Measurements from ENCODE around the gene OR52H1. TPM values are rescaled to one million over a fixed set of nuclear protein-coding genes. Genes with fewer than 3 reads are reported as not detected.
A peak's percentile ranks its signal among the peaks of the same experiment; 100 is the strongest.

OR52H1 gene
- total RNA-seq, 1 experiment from 2014 or later, result not detected

GRCh38 chr11:5536482-5536881 lies 11.9 kb downstream of the OR52H1 start:
- POLR2A ChIA-PET, result no interaction called here
- intact Hi-C loops (cut with micrococcal nuclease), result no loop called here
- peak; percentile 9 for DNase-seq (ENCODE audit: unreplicated experiment)
- TF ChIP-seq CTCF (IDR thresholded peaks at IDR 0.05; ENCODE audit: unreplicated experiment), result no peak
- BruUV-seq (replicated peaks), result no TSS peak
- H3K9me3 Mint-ChIP-seq (ENCODE audit: unreplicated experiment), result no peaks in the 10 kb centered on the region
- peaks cover 7% of the 10 kb centered on the region for H3K27me3 Mint-ChIP-seq (ENCODE audit: insufficient read depth, unreplicated experiment)
- CTCF ChIA-PET, result interaction anchor here (0.6 to 0.7 kb wide), 2 partner anchors 153 to 305 kb away, joined by 3 read pairs; partner anchors contain the start of gene OR52E6
- H3K4me1 Mint-ChIP-seq (ENCODE audit: insufficient read depth, unreplicated experiment), result peaks cover 6% of the 10 kb centered on the region
- no peak overlapping the region for H3K4me3 Mint-ChIP-seq (ENCODE audit: unreplicated experiment)
- H3K36me3 Mint-ChIP-seq (ENCODE audit: insufficient read depth, unreplicated experiment), result no peaks in the 10 kb centered on the region
- no peak overlapping the region for H3K27ac Mint-ChIP-seq (ENCODE audit: low read depth, unreplicated experiment)

- Mint-ChIP-seq H3K27me3 (ENCODE audit: insufficient read depth, unreplicated experiment) (peaks cover 24% of the 10 kb centered on the region), H3K9me3 (ENCODE audit: unreplicated experiment) (no peaks in the 10 kb centered on the region), H3K4me1 (ENCODE audit: insufficient read depth, unreplicated experiment) (peaks cover 6% of the 10 kb centered on the region), H3K27ac (ENCODE audit: low read depth, unreplicated experiment) (no peak overlapping the region), H3K4me3 (ENCODE audit: unreplicated experiment) (no peak overlapping the region), H3K36me3 (ENCODE audit: insufficient read depth, unreplicated experiment) (no peaks in the 10 kb centered on the region)
- ChIA-PET POLR2A (no interaction called here), CTCF (interaction anchor here (0.6 to 0.7 kb wide), 2 partner anchors 151 to 591 kb away, joined by 3 read pairs; partner anchors contain the start of gene TRIM5)
- TF ChIP-seq CTCF (IDR thresholded peaks at IDR 0.05; ENCODE audit: unreplicated experiment), result no peak
- BruUV-seq (replicated peaks), result no TSS peak
- intact Hi-C loops (cut with micrococcal nuclease), result no loop called here
- no peak for DNase-seq (ENCODE audit: unreplicated experiment)
Observed at GRCh38 chr11:5534046-5534445, 14.3 kb downstream of the OR52H1 start.

GRCh38 chr11:5531053-5531831 lies 17.1 kb downstream of the OR52H1 start:
- H3K4me1 Mint-ChIP-seq (ENCODE audit: insufficient read depth, unreplicated experiment), result no peaks in the 10 kb centered on the region

GRCh38 chr11:5528495-5528894 lies 19.8 kb downstream of the OR52H1 start:
- Mint-ChIP-seq H3K27me3 (ENCODE audit: insufficient read depth, unreplicated experiment) (peaks cover 64% of the 10 kb centered on the region), H3K4me3 (ENCODE audit: unreplicated experiment) (no peak overlapping the region), H3K27ac (ENCODE audit: low read depth, unreplicated experiment) (no peak overlapping the region), H3K9me3 (ENCODE audit: unreplicated experiment) (no peaks in the 10 kb centered on the region), H3K4me1 (ENCODE audit: insufficient read depth, unreplicated experiment) (no peaks in the 10 kb centered on the region), H3K36me3 (ENCODE audit: insufficient read depth, unreplicated experiment) (no peaks in the 10 kb centered on the region)
- DNase-seq (ENCODE audit: unreplicated experiment), result no peak
- TF ChIP-seq CTCF (IDR thresholded peaks at IDR 0.05; ENCODE audit: unreplicated experiment), result no peak
- POLR2A ChIA-PET, result no interaction called here
- BruUV-seq (replicated peaks), result no TSS peak
- intact Hi-C loops (cut with micrococcal nuclease), result no loop called here
- CTCF ChIA-PET, result no interaction called here

More at GRCh38 chr11:5531053-5531831, 17.1 kb downstream of the OR52H1 start:
- no peak for DNase-seq (ENCODE audit: unreplicated experiment)
- H3K27ac Mint-ChIP-seq (ENCODE audit: low read depth, unreplicated experiment), result no peak overlapping the region
- H3K27me3 Mint-ChIP-seq (ENCODE audit: insufficient read depth, unreplicated experiment), result peaks cover 43% of the 10 kb centered on the region
- TF ChIP-seq CTCF (IDR thresholded peaks at IDR 0.05; ENCODE audit: unreplicated experiment), result no peak
- intact Hi-C loops (cut with micrococcal nuclease), result no loop called here
- H3K4me3 Mint-ChIP-seq (ENCODE audit: unreplicated experiment), result no peak overlapping the region
- ChIA-PET POLR2A (no interaction called here), CTCF (interaction anchor here (0.9 kb wide), 1 partner anchor 954 kb away, joined by 3 read pairs; no protein-coding TSS in a partner anchor)
- no peaks in the 10 kb centered on the region for H3K9me3 Mint-ChIP-seq (ENCODE audit: unreplicated experiment)
- no peaks in the 10 kb centered on the region for H3K36me3 Mint-ChIP-seq (ENCODE audit: insufficient read depth, unreplicated experiment)
- BruUV-seq (replicated peaks), result no TSS peak

Data from MCF 10A (cell line).